Stimulated activated CD4-positive, alpha-beta T cell treated with anti-CD3 and anti-CD28 coated beads, Interleukin-2, amount 100 ng/mL, for 24 hours (primary cell): Measurements from ENCODE around the gene SYNE2.
"Not testable (repeated sequence)": the region's sequence is repeated elsewhere in the genome, so short reads cannot be mapped to it uniquely, and the experiment has no call there.

Experiments used
- DNase-seq, 2 donors: peaks; one replicate each; pipeline ENCODE4 v3.0.0-alpha.2; 2020

The SYNE2 gene

GRCh38 chr14:64038841-64039542 is 186.2 kb downstream of the SYNE2 start:
- DNase-seq, result no peak

DNA sequence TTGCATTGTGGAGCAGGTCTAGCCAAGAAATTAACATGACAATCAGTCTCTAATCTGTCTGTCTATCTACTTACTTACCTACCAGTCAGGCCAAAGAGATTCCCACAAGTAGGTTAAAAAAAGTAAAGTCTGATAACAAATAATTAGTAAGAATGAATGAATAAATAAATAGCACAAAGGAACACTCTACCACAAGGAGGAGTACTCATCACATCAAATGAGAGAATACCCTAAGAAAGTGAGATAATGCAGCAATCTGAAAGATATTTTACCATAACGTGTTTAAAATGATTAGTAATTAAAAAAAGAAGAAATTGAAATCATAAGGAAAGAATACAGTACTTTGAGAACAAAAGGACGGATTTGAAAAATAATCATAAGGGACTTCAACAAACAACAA is 187.2 kb downstream of the SYNE2 start:
- no peak for DNase-seq

GRCh38 chr14:64043296-64043695 is 190.5 kb downstream of the SYNE2 start:
- not testable (repeated sequence) for DNase-seq

DNA sequence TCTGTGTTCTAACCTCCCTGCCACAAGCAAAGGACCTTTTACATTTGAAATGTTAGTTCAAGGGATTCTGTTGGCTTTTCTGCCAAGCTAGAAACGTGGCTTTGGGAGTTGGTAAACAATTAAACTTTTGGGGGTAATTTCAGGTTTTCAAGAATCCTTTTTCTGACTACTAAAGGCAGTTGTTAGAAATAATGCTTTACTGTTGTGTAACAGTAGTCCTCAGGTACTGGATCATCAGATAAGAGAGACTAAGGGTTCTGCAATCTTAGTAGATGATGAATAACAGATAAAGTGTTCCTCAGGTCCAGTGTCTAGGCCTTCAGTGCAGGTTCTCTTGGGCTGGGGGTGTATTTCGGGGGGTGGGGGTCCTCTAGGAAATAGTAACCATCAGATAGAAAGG is 192.3 kb downstream of the SYNE2 start:
- DNase-seq, result no peak

DNA sequence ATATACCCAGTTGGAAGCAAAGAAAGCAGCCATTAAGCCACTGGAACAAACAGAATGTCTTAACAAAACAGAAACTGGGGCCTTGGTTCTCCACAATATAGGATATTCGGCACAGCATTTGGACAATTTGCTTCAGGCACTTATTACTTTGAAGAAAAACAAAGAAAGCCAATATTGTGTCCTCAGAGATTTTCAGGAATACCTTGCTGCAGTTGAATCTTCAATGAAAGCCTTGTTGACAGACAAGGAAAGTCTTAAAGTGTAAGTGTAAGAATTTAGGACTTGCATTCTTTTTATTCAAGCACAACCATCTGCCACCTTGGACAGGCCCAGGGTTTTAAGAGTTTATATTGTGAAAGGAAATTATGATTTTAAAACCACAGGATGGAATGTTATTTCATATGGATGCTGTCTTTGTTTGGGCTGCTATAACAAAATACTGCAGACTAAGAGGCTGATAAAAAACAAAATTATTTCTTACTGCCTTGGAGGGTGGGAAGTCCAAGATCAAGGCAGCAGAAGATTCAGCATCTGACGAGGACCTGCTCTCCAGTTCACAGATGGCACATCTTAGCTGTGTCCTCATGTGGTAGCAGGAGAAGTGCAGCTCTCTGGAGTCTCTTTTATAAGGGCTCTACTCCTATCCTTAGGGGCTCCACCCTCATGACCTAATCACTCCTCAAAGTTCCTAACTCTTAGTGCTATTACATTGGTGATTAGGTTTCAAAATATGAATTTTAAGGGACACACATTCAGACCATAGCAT is 197.0 kb downstream of the SYNE2 start:
- DNase-seq, result no peak

DNA sequence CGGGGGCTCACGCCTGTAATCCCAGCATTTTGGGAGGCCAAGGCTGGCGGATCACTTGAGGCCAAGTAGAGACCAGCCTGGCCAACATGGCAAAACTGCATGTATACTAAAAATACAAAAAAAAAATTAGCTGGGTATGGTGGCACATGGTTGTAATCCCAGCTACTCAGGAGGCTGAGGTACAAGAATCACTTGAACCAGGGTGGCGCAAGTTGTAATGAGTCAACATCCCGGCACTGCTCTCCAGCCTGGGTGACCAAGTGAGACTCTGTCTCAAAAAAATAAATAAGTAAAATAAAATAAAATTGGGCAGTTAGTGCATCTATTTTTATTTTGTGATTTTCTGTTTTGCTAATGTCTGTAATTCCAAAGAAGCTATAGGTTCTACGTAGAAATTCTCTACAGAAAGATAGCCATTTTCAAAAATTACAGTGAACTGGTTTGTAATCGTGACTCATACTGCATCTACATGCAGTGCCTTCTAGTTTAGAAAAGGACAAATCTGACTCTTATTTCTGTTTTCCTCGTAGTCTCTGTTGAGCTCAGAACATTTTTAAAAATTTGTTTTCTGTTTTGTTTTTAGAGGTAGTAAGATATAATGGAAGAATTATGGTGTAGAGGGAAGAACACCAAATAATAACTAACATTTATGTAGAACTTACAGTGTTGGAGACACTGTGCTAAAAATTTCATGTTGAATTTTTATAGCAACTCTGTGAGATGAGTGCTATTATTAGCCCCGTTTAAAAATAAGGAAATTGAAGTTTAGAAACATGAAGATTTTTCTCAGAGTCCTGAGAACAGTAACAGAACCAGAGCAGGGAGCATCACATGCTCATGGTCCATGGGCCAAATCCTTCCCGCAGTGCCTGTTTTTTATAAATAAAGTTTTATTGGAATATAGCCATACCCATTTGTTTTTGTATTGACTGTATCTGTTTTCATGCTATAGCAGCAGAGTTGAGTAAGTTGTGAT is 201.2 kb downstream of the SYNE2 start:
- no peak for DNase-seq

DNA sequence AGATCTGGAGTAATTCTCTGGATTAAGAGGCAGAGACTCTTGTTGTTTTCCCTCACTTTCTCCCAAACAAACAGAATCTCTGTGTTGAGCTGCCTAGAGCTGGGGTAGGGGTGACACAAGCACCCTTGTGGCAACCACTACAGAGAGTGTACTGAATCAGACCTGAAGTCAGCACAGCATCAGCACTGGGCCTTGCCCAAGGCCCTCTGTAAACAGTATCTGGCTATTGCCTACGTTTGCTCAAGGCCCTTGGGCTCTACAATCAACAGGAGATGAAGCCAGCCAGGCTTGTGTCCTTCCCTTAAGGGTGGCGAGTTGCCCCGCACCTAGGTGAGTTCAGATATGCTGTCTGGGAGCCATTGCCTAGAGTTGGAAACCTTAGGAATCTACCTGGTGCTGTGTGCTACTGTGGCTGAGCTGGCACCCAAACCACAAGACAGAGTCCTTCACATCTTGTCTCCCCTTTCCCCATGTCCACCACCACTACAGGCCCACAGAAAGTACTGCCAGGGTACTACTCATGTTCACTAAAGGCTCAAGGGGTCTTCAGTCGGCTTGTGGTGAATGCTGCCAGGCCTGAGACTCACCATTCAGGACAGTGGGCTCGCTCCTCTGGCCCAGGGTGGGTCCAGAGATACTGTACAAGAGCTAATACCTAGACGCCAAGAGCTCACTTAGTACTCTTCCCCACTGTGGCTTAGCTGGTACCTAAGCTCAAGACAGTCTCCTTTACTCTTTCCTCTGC is 206.8 kb downstream of the SYNE2 start:
- DNase-seq, result no peak

GRCh38 chr14:64060199-64060545 is 207.4 kb downstream of the SYNE2 start:
- DNase-seq, result no peak

DNA sequence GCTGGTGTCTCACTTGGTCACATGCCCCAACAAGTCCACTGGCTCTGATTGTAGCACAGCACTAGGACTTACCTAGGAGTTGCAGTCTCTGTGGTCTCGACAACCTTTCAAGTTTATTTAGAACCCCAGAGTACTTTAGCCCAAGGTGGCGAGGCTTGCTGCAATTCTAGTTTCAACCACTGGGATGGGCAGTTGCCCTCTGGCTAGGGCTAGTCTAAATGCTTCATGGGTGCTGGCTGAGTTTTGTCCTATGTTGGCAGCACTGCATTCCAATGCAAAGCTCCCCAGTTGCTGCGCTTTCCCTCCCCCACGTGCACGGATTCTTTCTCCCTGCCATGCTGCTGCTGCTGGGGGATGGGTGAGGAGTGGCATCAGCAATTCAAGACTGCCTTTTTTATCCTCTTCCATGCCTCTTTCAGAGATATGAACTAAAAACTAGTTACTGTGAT is 207.9 kb downstream of the SYNE2 start:
- DNase-seq, result peak in 1 of 2 donors; percentile 18

- no peak for DNase-seq
Measured at GRCh38 chr14:64061115-64061514, 208.3 kb downstream of the SYNE2 start.

DNA sequence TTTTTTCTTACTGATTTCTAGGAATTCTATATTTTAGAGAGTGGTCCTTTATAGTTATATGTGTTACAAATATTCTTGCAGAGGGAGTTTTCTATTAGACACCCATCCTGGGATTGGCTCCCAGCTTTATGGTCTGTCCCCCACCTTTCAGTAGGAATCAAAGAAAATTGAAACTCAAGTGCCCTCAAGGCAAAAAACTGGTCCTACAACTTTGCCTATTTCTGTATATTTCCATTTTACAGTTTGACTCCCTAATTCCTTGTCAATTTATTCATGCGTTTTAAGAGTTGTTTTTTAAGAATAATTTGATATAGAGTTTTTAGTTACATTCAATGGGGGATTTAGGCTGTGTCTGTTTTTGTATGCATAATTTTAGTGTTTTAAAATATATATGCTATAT is 208.9 kb downstream of the SYNE2 start:
- no peak for DNase-seq

GRCh38 chr14:64062381-64063115 is 209.7 kb downstream of the SYNE2 start:
- no peak for DNase-seq

DNA sequence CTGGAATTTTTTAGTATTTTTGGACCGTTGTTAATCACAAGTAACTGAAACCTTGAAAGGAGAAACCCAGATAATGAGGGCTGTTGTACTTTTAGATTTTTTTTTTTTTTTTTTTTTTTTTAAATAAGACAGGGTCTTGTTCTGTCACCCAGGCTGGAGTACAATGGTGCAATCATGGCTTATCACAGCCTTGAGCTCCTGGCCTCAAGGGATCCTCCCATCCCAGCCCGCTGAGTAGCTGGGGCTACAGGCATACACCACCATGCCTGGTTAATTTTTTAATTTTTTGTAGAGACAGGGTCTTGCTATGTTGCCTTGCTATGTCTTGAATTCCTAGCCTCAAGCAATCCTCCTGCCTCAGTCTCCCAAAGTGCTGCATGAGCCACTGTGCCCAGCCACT is 211.6 kb downstream of the SYNE2 start:
- no peak for DNase-seq

DNA sequence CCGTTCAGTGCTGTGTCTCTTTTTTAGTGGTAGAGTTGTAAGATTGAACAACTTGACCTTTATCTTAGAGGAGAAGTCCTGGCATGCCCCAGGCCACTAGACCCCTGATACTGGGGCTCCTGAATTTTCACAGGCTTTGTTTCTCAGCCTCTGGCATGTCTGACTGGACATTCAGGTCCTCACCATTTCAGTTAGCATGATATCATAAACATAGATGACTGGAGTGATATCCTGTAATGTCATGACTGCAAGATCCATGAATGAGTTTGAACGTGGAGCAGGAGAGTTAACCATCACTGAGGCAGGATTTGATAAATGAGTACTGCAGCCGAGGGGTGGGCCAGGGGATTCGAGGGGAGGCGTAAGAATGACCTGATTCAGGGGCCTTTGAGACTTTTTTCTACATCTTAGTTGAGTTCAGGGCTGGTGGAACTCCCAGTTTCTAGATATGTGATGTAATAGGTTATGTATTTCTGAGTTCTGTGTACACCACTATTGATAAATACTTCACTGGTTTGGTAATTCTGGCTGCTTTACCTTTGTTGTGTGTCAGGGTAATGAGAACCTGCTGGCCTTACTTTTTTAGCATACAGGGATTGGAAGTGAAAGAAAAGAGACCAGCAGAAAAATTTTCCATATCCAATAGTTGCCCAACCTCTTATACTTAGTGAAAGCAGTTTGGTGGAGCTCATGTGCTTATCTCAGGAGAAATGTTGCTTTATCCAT is 217.0 kb downstream of the SYNE2 start:
- DNase-seq, result no peak

DNA sequence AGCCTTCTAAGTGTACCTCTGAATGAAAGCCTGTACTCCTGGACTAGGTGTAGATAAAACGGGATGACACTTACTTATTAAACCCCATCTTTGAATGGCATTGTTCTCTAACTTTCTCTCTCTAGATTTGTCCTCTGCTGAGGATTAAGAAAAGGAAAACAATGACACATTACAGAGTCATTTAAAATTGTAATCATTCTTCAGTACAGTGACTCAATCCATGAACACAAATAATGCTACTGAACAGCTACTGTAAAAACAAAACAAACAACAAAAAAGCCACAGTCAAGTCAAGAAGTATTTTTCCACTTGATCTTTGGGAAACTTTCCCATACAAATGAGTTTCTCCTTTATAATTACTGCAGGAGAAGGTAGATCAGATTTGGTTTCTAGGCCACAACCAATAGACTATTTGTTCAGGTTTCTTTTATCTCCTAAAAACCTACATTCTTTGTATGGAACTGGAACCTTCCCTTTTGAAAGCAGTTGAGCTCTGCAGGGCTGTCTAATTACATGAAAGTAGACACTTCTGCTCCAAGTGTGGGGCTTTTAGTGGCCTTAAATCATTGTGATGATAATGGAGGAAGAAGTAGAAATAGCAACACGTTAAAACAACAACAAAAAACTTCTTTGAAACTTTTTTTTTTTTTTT is 222.3 kb downstream of the SYNE2 start:
- no peak for DNase-seq

DNA sequence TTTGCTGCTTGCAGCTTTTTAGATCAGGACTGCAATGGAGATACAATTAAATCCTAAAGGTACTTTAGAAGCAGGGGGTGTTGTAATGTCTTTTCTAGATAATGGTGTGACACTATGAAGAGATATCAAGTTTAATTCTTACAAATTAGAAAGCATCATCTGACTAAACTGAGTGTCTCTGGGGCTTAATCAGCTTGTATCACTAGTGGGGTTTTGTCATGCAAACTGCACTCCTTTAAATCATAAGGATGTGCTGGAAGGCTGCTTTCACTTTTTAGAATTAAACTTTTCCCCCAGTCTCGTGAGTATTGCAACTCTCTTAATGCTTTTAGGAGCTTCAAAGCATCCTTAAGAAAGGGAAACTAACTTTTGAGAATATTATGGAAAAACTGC is 222.8 kb downstream of the SYNE2 start:
- no peak for DNase-seq

DNA sequence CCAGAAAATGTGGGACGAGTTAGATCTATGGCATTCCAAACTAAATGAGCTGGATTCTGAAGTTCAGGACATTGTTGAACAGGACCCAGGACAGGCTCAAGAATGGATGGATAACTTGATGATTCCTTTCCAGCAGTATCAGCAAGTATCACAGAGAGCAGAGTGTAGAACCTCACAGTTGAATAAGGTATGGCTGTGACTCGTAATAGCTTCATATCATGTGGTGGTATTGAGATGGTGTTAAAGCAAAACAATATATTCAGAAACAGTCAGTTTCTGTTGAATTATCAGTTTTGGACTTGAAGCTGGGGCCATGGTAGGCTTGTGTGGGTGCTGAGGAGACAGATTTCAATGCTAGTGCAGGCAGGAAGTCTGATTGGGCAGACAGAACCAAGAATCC is 227.6 kb downstream of the SYNE2 start:
- DNase-seq, result no peak

DNA sequence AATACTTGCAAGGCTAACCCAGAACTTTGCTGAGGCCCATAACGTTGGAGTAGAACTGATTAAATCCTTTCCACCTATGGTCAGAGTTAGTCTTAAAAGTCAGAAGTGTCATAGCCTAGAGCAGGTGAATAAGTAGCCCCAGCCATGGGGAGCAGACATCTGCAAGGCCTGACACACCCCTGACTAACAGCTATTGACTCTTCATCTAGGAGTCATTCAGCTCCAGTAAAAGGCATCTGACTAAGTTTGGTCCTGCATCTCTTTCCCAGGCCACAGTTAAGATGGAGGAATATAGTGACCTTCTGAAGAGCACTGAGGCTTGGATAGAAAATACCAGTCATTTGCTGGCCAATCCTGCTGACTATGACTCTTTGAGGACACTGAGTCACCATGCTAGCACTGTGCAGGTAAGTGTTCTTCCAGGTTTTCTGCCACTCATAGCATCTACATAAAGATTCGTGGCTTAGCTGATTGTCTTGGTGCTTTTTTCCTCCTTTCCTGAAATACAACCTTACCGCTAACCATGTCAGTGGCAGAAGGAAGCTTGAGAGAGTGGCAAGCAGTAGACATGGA is 228.5 kb downstream of the SYNE2 start:
- no peak for DNase-seq

GRCh38 chr14:64082837-64083236 is 230.0 kb downstream of the SYNE2 start:
- no peak for DNase-seq

DNA sequence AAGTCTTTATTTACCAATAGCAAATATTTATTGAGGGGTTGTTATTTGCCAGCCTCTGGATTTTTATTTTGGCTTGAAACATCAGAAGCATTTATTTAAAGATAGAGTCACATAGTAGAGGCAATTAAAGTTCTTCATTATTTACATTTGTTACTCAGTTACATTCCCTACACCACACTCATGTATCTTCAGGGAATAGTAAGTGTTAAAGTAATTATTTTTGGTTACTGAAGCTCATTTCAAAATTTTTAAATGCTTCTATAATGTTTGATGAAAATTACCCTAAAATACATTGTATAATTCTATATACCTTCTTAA is 235.8 kb downstream of the SYNE2 start:
- DNase-seq, result no peak

DNA sequence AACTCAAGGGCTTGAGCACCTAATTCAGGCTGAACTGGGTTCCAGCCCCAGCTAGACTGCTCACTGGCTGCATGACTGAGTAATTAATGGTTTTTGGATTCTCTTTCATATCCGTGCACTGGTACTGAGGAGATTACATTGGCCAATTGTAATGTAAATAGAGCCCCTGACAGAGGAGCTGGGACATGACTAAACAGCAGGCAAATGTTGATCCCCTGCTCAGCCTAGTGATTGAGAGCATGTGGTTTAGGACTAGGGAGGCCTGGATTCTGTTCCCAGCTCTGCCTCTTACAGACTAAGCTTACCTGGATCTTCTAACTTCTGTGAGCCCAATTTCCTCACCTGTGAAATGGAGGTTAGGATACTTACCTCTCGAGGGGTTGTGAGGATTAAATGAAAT is 237.1 kb downstream of the SYNE2 start:
- DNase-seq, result no peak
